Activated naive CD8-positive, alpha-beta T cell treated with anti-CD3 and anti-CD28 coated beads, Interleukin-2, amount 50 U/mL, for 24 hours (primary cell): ENCODE measurements around the gene PSMB2.

ENCODE experiments used
- ATAC-seq: fragments of 150-1000 bp; cut with Tn5 transposase; one replicate; pipeline ENCODE4 v1.10.0; 2021
- DNase-seq: peaks from one replicate; pipeline ENCODE4 v3.0.0; 2021
- H3K27ac Mint-ChIP-seq: one replicate; pipeline ENCODE4 v1.8.0; 2021; ENCODE audit warnings: mild to moderate bottlenecking, mixed read lengths
- H3K27me3 Mint-ChIP-seq: one replicate; pipeline ENCODE4 v1.8.0; 2021; ENCODE audit warnings: mixed read lengths
- H3K36me3 Mint-ChIP-seq: one replicate; pipeline ENCODE4 v1.8.0; 2021; ENCODE audit warnings: low read depth, mixed read lengths
- H3K4me1 Mint-ChIP-seq: one replicate; pipeline ENCODE4 v1.8.0; 2021; ENCODE audit warnings: mixed read lengths
- H3K4me3 Mint-ChIP-seq: one replicate; pipeline ENCODE4 v1.8.0; 2021; ENCODE audit warnings: mild to moderate bottlenecking, moderate library complexity, mixed read lengths
- H3K9me3 Mint-ChIP-seq: one replicate; pipeline ENCODE4 v1.8.0; 2021; ENCODE audit warnings: mixed read lengths

Gene PSMB2

GRCh38 chr1:35576061-35576765 is 65.1 kb downstream of the PSMB2 start:
- no peak for DNase-seq
- Mint-ChIP-seq H3K27ac (peak overlapping the region; percentile 60), H3K4me1 (peaks cover 21% of the 10 kb centered on the region), H3K9me3 (no peaks in the 10 kb centered on the region), H3K36me3 (no peaks in the 10 kb centered on the region), H3K4me3 (peak overlapping the region; percentile 51), H3K27me3 (peaks cover 2% of the 10 kb centered on the region)
- no peak for ATAC-seq

GRCh38 chr1:35575416-35575958 is 65.8 kb downstream of the PSMB2 start:
- peaks cover 21% of the 10 kb centered on the region for H3K4me1 Mint-ChIP-seq
- no peaks in the 10 kb centered on the region for H3K9me3 Mint-ChIP-seq
- H3K27me3 Mint-ChIP-seq: peaks cover 2% of the 10 kb centered on the region
- ATAC-seq (no peak), DNase-seq (no peak)
- H3K4me3 Mint-ChIP-seq: no peak overlapping the region
- H3K36me3 Mint-ChIP-seq: no peaks in the 10 kb centered on the region
- no peak overlapping the region for H3K27ac Mint-ChIP-seq

GRCh38 chr1:35574655-35575415 is 66.5 kb downstream of the PSMB2 start:
- H3K36me3 Mint-ChIP-seq: no peaks in the 10 kb centered on the region
- no peak for ATAC-seq
- DNase-seq: no peak
- H3K4me3 Mint-ChIP-seq: no peak overlapping the region
- H3K27ac Mint-ChIP-seq: no peak overlapping the region
- peaks cover 2% of the 10 kb centered on the region for H3K27me3 Mint-ChIP-seq
- no peaks in the 10 kb centered on the region for H3K9me3 Mint-ChIP-seq
- H3K4me1 Mint-ChIP-seq: peaks cover 21% of the 10 kb centered on the region

GRCh38 chr1:35574125-35574654 is 67.1 kb downstream of the PSMB2 start:
- H3K4me3 Mint-ChIP-seq: no peak overlapping the region
- ATAC-seq (no peak), DNase-seq (no peak)
- H3K4me1 Mint-ChIP-seq: peaks cover 21% of the 10 kb centered on the region
- H3K36me3 Mint-ChIP-seq: no peaks in the 10 kb centered on the region
- peaks cover 2% of the 10 kb centered on the region for H3K27me3 Mint-ChIP-seq
- H3K9me3 Mint-ChIP-seq: no peaks in the 10 kb centered on the region
- H3K27ac Mint-ChIP-seq: no peak overlapping the region

- ATAC-seq: no peak
- H3K36me3 Mint-ChIP-seq: no peaks in the 10 kb centered on the region
- no peak within 1 kb of the TSS for H3K4me3 Mint-ChIP-seq
- H3K9me3 Mint-ChIP-seq: no peaks in the 10 kb centered on the region
- peaks cover 2% of the 10 kb centered on the region for H3K27me3 Mint-ChIP-seq
- DNase-seq: no peak
- no peak within 1 kb of the TSS for H3K27ac Mint-ChIP-seq
- H3K4me1 Mint-ChIP-seq: peaks cover 19% of the 10 kb centered on the region
Observed at GRCh38 chr1:35573198-35574124, 67.9 kb downstream of the PSMB2 start, which contains the start of gene TFAP2E. Gene TFAP2E, plus strand, starts transcription at chr1:35573314. Its CDS starts 264 bp downstream, at chr1:35573578.

- H3K4me3 Mint-ChIP-seq: no peak overlapping the region
- ATAC-seq: no peak
- H3K4me1 Mint-ChIP-seq: peaks cover 10% of the 10 kb centered on the region
- no peaks in the 10 kb centered on the region for H3K36me3 Mint-ChIP-seq
- H3K9me3 Mint-ChIP-seq: no peaks in the 10 kb centered on the region
- no peak for DNase-seq
- H3K27me3 Mint-ChIP-seq: peaks cover 2% of the 10 kb centered on the region
- H3K27ac Mint-ChIP-seq: no peak overlapping the region
Observed at GRCh38 chr1:35572296-35572695, 69.0 kb downstream of the PSMB2 start.

- no peak for ATAC-seq
- peaks cover 4% of the 10 kb centered on the region for H3K36me3 Mint-ChIP-seq
- H3K4me1 Mint-ChIP-seq: peaks cover 5% of the 10 kb centered on the region
- DNase-seq: no peak
- no peak overlapping the region for H3K4me3 Mint-ChIP-seq
- H3K9me3 Mint-ChIP-seq: no peaks in the 10 kb centered on the region
- no peaks in the 10 kb centered on the region for H3K27me3 Mint-ChIP-seq
- H3K27ac Mint-ChIP-seq: no peak overlapping the region
Observed at GRCh38 chr1:35571263-35571662, 70.1 kb downstream of the PSMB2 start.

GRCh38 chr1:35570589-35571137 is 70.7 kb downstream of the PSMB2 start:
- DNase-seq (no peak), ATAC-seq (no peak)
- Mint-ChIP-seq H3K4me3 (no peak overlapping the region), H3K9me3 (no peaks in the 10 kb centered on the region), H3K27ac (no peak overlapping the region), H3K27me3 (no peaks in the 10 kb centered on the region), H3K4me1 (peaks cover 2% of the 10 kb centered on the region), H3K36me3 (peaks cover 4% of the 10 kb centered on the region)

- no peak for ATAC-seq
- H3K36me3 Mint-ChIP-seq: peaks cover 4% of the 10 kb centered on the region
- no peaks in the 10 kb centered on the region for H3K27me3 Mint-ChIP-seq
- H3K9me3 Mint-ChIP-seq: no peaks in the 10 kb centered on the region
- DNase-seq: no peak
- H3K4me1 Mint-ChIP-seq: no peaks in the 10 kb centered on the region
- no peak overlapping the region for H3K4me3 Mint-ChIP-seq
- no peak overlapping the region for H3K27ac Mint-ChIP-seq
Observed at GRCh38 chr1:35569936-35570335, 71.4 kb downstream of the PSMB2 start.

GRCh38 chr1:35568975-35569395 is 72.3 kb downstream of the PSMB2 start:
- Mint-ChIP-seq H3K36me3 (peaks cover 4% of the 10 kb centered on the region), H3K9me3 (no peaks in the 10 kb centered on the region), H3K27me3 (no peaks in the 10 kb centered on the region), H3K27ac (no peak overlapping the region), H3K4me1 (no peaks in the 10 kb centered on the region), H3K4me3 (no peak overlapping the region)
- ATAC-seq (peak; percentile 44), DNase-seq (peak; percentile 70)

- ATAC-seq: no peak
- peaks cover 4% of the 10 kb centered on the region for H3K36me3 Mint-ChIP-seq
- H3K27me3 Mint-ChIP-seq: no peaks in the 10 kb centered on the region
- no peak for DNase-seq
- H3K4me3 Mint-ChIP-seq: no peak overlapping the region
- H3K27ac Mint-ChIP-seq: no peak overlapping the region
- H3K9me3 Mint-ChIP-seq: no peaks in the 10 kb centered on the region
- no peaks in the 10 kb centered on the region for H3K4me1 Mint-ChIP-seq
Observed at GRCh38 chr1:35567947-35568558, 73.3 kb downstream of the PSMB2 start.

GRCh38 chr1:35565742-35566133 is 75.6 kb downstream of the PSMB2 start:
- peaks cover 6% of the 10 kb centered on the region for H3K36me3 Mint-ChIP-seq
- no peak overlapping the region for H3K27ac Mint-ChIP-seq
- no peaks in the 10 kb centered on the region for H3K9me3 Mint-ChIP-seq
- H3K4me1 Mint-ChIP-seq: peaks cover 11% of the 10 kb centered on the region
- no peaks in the 10 kb centered on the region for H3K27me3 Mint-ChIP-seq
- DNase-seq (no peak), ATAC-seq (no peak)
- H3K4me3 Mint-ChIP-seq: no peak overlapping the region

- H3K36me3 Mint-ChIP-seq: peaks cover 6% of the 10 kb centered on the region
- ATAC-seq: no peak
- H3K9me3 Mint-ChIP-seq: no peaks in the 10 kb centered on the region
- no peak overlapping the region for H3K4me3 Mint-ChIP-seq
- no peak overlapping the region for H3K27ac Mint-ChIP-seq
- H3K4me1 Mint-ChIP-seq: peaks cover 11% of the 10 kb centered on the region
- H3K27me3 Mint-ChIP-seq: no peaks in the 10 kb centered on the region
- DNase-seq: no peak
Observed at GRCh38 chr1:35564884-35565741, 76.2 kb downstream of the PSMB2 start.
